Ovary (tissue), 3 donors: ENCODE results near the gene TIMP3.

Source experiments
- CTCF ChIP-seq, 3 donors: fragments of 450-650 bp in 2 of 3; fragments of 200-600 bp in 1 of 3; IDR thresholded peaks; one replicate each; pipeline versions ENCODE4 v1.5.1 to v1.8.0; 2016 to 2022; ENCODE audit warnings: antibody characterized with exemption in 3 of 3, mild to moderate bottlenecking in 1 of 3
- EP300 ChIP-seq: sonication (generic); formaldehyde crosslinking; IDR thresholded peaks from one replicate; pipeline ENCODE4 v1.6.1; 2017; ENCODE audit warnings: antibody characterized with exemption
- POLR2A ChIP-seq: fragments of 450-650 bp; IDR thresholded peaks from one replicate; pipeline ENCODE4 v1.6.1; 2017; ENCODE audit warnings: antibody characterized with exemption, mild to moderate bottlenecking, moderate library complexity
- donor health status: DM: no; HTN: no; CAD: no.

- TF ChIP-seq POLR2A (no peak), CTCF (IDR thresholded peaks at IDR 0.05) (no peak), EP300 (no peak)
Measured at GRCh38 chr22:32882360-32882755, 80.9 kb downstream of the TIMP3 start.
